Left lobe of liver (tissue), 2 donors: ENCODE results near the gene TCF4. TPM values are rescaled to one million over a fixed set of nuclear protein-coding genes. Genes with fewer than 3 reads are reported as not detected.
A peak's percentile ranks its signal among the peaks of the same experiment; 100 is the strongest.

Experiments
- ATAC-seq: fragments of 200-7000 bp; cut with Tn5 transposase; one replicate; pipeline ENCODE4 v1.9.1; 2020; ENCODE audit warnings: mild to moderate bottlenecking, moderate library complexity
- DNase-seq: peaks from one replicate; pipeline ENCODE4 v3.0.0-alpha.2; 2020; ENCODE audit warnings: low spot score
- total RNA-seq: library from RNA; stranded (reverse); gene quantifications from one replicate; pipeline ENCODE4 v1.2.1, GENCODE V29; 2021
- donor health status: DM: no; HTN: no; CAD: no; lungs with moderate emphysema.
- donor health status: DM: no; HTN: yes; CAD: no.

The TCF4 gene
- total RNA-seq, 1 donor from 2014 or later: 8.7 TPM

DNA sequence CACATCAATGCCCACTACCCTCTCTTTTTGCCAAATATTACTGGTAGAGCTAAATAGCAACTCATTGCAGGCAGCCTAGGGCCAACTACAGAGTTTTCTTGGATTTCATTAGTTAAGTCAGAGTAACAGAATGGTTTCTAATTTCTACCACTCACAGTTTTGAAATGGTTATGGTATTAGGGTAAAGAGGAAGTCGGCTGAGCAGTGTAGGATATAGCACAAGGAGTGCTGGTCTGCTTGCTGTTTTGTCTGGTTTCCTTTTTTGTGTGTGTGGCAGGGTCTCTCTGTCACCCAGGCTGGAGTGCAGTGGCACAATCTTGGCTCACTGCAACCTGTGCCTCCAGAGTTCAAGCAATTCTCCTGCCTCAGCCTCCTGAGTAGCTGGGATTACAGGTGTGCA, 339.5 kb downstream of the TCF4 start:
- DNase-seq (no peak), ATAC-seq (no peak)

DNA sequence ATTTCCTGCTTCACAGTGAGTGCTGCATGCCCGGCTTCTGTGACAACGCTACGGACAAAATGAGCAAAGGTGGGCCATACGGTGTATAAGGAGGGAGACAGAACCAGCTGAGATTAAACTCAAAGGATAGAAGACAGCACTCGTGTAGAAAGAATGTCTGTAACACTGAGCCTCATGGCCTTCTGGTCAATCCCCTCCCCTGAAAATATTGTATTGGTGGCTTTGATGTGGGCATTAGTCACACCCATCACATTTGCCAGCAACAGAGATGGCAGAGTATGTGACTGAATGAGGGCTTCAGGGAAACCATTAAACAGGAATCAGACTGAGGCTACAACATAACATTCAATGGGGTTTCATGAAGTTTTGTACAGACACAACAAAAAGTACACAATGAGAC, 341.0 kb downstream of the TCF4 start:
- no peak for ATAC-seq
- no peak for DNase-seq

GRCh38 chr18:55246278-55246677, 341.7 kb downstream of the TCF4 start:
- ATAC-seq: no peak

DNA sequence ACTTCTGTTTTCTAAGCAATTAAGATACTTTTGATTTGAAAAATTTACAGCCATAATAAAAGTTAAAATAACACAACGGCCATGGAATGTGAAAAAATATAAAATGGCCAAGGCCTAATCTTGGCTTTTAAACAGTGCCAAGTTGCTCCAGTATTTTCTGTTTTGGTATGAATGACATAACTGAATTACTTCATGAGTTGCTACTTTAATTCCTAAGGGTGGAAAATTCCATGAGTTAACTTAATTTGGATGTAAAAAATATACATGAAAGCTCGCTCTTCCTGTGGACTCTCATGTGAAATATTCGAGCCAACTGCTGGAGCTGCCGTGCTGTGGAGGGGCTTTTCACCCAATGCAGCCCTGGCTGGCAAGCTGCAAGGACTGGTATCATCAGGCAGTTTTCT, 342.8 kb downstream of the TCF4 start:
- ATAC-seq: no peak
- DNase-seq: no peak

More at GRCh38 chr18:55246278-55246677, 341.7 kb downstream of the TCF4 start:
- DNase-seq: no peak

DNA sequence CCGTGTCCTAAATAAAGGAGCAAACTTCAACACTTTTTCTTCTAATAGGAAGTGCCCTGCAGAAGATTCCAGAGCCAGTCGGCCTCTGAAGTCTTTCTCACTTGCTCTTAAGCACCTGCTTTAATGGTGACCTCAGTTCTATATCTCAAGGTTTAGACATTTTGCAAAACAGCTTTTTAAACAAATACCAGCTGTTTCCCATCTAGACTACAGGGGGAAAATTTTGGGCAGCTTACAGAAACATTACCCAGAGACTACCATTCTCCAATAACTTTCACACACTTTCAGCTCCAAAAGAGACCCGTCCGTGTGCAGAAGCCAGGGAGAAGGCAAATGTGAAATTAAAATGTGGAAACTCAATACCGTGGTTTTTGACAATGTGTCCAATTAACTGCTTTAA, 343.4 kb downstream of the TCF4 start:
- ATAC-seq (no peak), DNase-seq (no peak)

GRCh38 chr18:55243857-55244256, 344.1 kb downstream of the TCF4 start:
- no peak for DNase-seq
- ATAC-seq: no peak

- no peak for ATAC-seq
Observed at GRCh38 chr18:55243255-55243654, 344.7 kb downstream of the TCF4 start.

DNA sequence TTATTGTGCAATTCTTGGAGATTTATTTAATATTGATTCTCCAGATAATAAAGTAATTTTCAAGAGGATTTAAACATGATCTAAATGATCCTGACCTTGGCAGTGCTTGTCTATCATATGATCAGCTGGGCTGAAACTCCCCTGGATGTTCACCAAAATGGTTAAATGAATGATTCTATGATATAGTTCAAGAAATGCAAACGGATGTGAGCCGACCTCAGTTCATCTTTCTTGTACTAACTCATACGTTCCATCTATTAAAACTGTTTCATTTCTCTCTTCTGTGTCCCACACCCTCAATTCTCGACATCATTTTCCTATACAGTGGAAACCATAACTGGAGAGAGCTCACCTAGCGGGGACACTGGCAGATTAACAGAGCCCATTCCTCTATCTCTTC, 347.0 kb downstream of the TCF4 start:
- ATAC-seq: no peak
- no peak for DNase-seq

More at GRCh38 chr18:55243255-55243654, 344.7 kb downstream of the TCF4 start:
- no peak for DNase-seq

- DNase-seq: no peak
- no peak for ATAC-seq
Observed at GRCh38 chr18:55239740-55240139, 348.3 kb downstream of the TCF4 start.

- DNase-seq (no peak), ATAC-seq (no peak)
Observed at GRCh38 chr18:55237660-55238059, 350.3 kb downstream of the TCF4 start.

GRCh38 chr18:55236150-55236931, 351.7 kb downstream of the TCF4 start:
- ATAC-seq (no peak), DNase-seq (no peak)

DNA sequence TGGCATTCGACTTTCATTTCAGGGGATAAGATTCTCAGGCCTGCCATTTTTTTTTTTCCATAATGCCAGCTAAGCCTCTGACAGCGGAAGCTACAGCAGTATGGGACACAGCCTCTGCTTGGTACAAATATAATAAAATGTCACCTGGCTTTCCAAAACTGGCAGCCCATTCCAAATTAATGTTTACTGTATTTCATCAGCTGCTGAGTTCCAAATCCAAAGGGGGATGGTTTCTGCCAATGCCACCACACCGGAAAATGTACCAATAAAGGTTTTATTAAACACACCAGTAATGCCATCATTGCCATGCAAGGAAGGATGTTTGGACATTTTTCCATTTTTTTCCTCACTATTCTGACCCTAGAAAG, 352.9 kb downstream of the TCF4 start:
- ATAC-seq: peak; percentile 61

GRCh38 chr18:55234366-55235093, 353.5 kb downstream of the TCF4 start:
- peak; percentile 99 for ATAC-seq
- peak; percentile 77 for DNase-seq

More for the DNA sequence above, 352.9 kb downstream of the TCF4 start:
- no peak for DNase-seq

- ATAC-seq: no peak
- no peak for DNase-seq
Observed at GRCh38 chr18:55233857-55234256, 354.1 kb downstream of the TCF4 start.

GRCh38 chr18:55232506-55232905, 355.5 kb downstream of the TCF4 start:
- no peak for ATAC-seq
- DNase-seq: no peak

DNA sequence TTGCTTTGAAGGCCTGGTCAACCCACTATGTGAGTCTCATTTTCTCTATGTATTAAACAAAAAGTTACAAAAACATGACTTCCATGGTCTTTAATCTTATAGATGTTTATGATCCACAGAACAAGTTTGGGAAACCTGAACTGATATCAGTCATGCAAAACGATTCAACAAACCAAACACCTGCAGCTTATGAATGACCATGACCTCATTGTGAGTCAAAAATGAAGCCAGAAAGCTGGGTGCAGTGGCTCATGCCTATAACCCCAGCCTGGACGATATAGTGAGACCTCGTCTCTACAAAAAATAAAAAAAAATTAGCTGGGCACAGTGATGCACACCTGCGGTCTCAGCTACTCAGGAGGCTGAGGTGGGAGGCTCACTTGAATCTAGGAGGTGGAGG, 358.3 kb downstream of the TCF4 start:
- no peak for ATAC-seq
- DNase-seq: no peak

GRCh38 chr18:55228707-55229106, 359.3 kb downstream of the TCF4 start:
- no peak for ATAC-seq

GRCh38 chr18:55228191-55228590, 359.8 kb downstream of the TCF4 start:
- DNase-seq (no peak), ATAC-seq (no peak)

More at GRCh38 chr18:55228707-55229106, 359.3 kb downstream of the TCF4 start:
- DNase-seq: no peak

GRCh38 chr18:55227771-55228170, 360.2 kb downstream of the TCF4 start:
- no peak for ATAC-seq
- no peak for DNase-seq

DNA sequence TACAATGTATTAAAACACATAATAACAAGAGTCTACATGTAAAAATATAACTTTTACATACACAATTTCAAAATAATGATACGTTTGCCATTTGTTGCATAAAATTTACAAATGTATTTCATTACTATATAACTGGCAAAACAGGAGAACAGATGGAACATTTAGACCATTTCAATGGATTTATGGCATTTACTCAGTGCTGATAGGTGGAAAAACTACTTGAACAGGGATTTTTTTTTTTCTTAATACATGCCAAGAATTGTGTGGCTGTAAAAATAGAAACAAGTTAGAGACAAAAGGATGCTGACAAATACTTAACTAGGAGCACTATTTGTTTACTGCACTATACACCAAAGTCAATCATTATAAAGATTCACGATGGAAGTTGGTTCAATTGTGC, 361.9 kb downstream of the TCF4 start:
- DNase-seq (no peak), ATAC-seq (no peak)

GRCh38 chr18:55224086-55224625, 363.8 kb downstream of the TCF4 start:
- no peak for DNase-seq

DNA sequence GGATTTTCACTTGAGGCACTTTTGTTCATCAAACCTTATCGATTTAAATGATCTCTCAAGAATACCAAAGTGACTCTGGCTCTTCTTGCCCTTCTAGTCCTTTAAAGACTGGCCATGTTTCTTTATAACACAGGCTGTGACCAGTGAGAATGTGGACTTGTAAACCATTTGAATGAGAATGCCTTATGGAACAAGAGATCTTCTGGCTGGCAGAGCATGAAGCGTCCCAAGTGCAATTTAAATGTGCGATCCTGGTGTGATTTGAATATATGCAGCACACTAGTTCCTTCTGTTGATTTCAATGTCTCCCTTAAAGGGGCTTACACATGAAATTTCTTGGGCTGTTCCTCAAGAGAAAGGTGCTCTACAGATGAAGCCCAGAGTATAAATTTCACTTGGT, 366.4 kb downstream of the TCF4 start:
- no peak for DNase-seq
- no peak for ATAC-seq

More at GRCh38 chr18:55224086-55224625, 363.8 kb downstream of the TCF4 start:
- no peak for ATAC-seq
